Cardiac muscle cell (in vitro differentiated cells and primary cell): ENCODE results near the gene CPED1. TPM values are rescaled to one million over a fixed set of nuclear protein-coding genes. Genes with fewer than 3 reads are reported as not detected.

Experiments
- DNase-seq, 2 donors: peaks; one replicate each; pipeline versions ENCODE4 v3.0.0 to v3.0.0-alpha.2; 2010 to 2017; ENCODE audit warnings: low read depth in 1 of 2, low spot score in 1 of 2
- H3K27ac ChIP-seq: fragments of 200-600 bp; sonication (generic); 2 replicates; pipeline ENCODE4 v1.5.1; 2016
- H3K27me3 ChIP-seq: fragments of 200-600 bp; sonication (generic); 2 replicates; pipeline ENCODE4 v1.6.0; 2016; ENCODE audit warnings: control low read depth
- H3K36me3 ChIP-seq: fragments of 200-600 bp; sonication (generic); 2 replicates; pipeline ENCODE4 v1.5.1; 2016; ENCODE audit warnings: control low read depth
- H3K4me1 ChIP-seq: fragments of 200-600 bp; sonication (generic); 2 replicates; pipeline ENCODE4 v1.8.1; 2017; ENCODE audit warnings: low read depth, mild to moderate bottlenecking, mixed run types
- H3K4me3 ChIP-seq: fragments of 200-600 bp; sonication (generic); 2 replicates; pipeline ENCODE4 v1.5.1; 2016; ENCODE audit warnings: mild to moderate bottlenecking
- H3K9me3 ChIP-seq: fragments of 200-600 bp; sonication (generic); 2 replicates; pipeline ENCODE4 v1.5.1; 2017; ENCODE audit warnings: low read depth, mild to moderate bottlenecking, control low read depth
- polyA plus RNA-seq: library from polyadenylated mRNA; unstranded; fragments of >200 nt; fragmentation: Nextera tagmentation; extraction: Ambion mirVana; gene quantifications from 2 replicates; pipeline ENCODE4 v1.2.1, GENCODE V29; 2016
- total RNA-seq: library from RNA; depleted of rRNA; stranded (reverse); fragments of >200 nt; gene quantifications from 2 replicates; pipeline ENCODE4 v1.2.3, GENCODE V29; 2016
- TF ChIP-seq, protein P1 (sequence below): IDR thresholded peaks from 2 replicates; pipeline ENCODE4 v1.5.1; 2012; ENCODE audit warnings: low read depth, mild to moderate bottlenecking, low read length

CPED1 gene
- total and polyA plus RNA-seq, 2 experiments from 2014 or later: 0.67 to 3.2 TPM

DNA sequence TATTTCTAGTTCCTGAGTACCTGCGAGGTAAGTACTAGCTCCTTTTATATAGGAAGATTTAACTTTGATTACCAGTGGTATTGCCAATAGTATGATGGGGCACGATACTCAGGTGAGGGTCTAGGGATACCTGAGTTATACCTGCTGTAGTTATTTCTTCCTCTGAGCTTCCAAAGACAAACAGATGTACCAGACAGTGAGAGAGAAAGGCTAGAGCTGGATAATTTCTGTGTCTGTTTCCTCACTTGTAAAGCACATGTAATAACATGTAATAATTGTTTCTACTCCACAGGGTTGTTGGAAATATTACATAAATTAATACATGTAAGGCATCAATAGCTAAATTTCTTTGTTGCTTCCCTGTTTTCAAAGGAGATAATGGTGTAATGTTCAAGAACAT is 53.7 kb downstream of the CPED1 start:
- DNase-seq: no peak
- Histone ChIP-seq H3K4me1 (peaks cover 4% of the 10 kb centered on the region), H3K4me3 (no peak overlapping the region), H3K27ac (no peak overlapping the region), H3K36me3 (no peaks in the 10 kb centered on the region), H3K27me3 (no peaks in the 10 kb centered on the region), H3K9me3 (no peaks in the 10 kb centered on the region)
- TF ChIP-seq, protein P1, sequence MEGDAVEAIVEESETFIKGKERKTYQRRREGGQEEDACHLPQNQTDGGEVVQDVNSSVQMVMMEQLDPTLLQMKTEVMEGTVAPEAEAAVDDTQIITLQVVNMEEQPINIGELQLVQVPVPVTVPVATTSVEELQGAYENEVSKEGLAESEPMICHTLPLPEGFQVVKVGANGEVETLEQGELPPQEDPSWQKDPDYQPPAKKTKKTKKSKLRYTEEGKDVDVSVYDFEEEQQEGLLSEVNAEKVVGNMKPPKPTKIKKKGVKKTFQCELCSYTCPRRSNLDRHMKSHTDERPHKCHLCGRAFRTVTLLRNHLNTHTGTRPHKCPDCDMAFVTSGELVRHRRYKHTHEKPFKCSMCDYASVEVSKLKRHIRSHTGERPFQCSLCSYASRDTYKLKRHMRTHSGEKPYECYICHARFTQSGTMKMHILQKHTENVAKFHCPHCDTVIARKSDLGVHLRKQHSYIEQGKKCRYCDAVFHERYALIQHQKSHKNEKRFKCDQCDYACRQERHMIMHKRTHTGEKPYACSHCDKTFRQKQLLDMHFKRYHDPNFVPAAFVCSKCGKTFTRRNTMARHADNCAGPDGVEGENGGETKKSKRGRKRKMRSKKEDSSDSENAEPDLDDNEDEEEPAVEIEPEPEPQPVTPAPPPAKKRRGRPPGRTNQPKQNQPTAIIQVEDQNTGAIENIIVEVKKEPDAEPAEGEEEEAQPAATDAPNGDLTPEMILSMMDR: no peak

DNA sequence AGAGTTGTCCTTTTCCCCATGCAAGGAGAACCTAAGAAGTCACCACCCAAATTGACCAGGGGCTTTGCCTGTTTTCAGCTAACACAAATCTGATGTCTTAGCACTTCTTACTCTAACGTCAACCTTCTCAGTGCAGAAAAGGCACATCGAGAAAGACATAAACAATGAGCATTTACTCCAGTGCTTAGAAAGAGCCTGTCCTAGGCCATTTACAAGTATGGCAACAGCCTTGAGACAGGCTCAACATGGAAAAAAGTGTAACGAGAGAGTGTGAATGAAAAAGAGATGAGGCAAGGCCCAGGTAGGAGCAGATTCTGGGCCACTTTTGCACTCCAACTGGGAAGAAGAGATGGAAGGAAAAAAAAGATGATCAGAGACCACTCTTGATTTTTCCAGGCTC is 54.4 kb downstream of the CPED1 start:
- H3K27me3 ChIP-seq: no peaks in the 10 kb centered on the region
- no peaks in the 10 kb centered on the region for H3K36me3 ChIP-seq
- TF ChIP-seq, protein P1: no peak
- peaks cover 4% of the 10 kb centered on the region for H3K4me1 ChIP-seq
- H3K9me3 ChIP-seq: no peaks in the 10 kb centered on the region
- no peak overlapping the region for H3K27ac ChIP-seq
- no peak overlapping the region for H3K4me3 ChIP-seq
- no peak for DNase-seq

DNA sequence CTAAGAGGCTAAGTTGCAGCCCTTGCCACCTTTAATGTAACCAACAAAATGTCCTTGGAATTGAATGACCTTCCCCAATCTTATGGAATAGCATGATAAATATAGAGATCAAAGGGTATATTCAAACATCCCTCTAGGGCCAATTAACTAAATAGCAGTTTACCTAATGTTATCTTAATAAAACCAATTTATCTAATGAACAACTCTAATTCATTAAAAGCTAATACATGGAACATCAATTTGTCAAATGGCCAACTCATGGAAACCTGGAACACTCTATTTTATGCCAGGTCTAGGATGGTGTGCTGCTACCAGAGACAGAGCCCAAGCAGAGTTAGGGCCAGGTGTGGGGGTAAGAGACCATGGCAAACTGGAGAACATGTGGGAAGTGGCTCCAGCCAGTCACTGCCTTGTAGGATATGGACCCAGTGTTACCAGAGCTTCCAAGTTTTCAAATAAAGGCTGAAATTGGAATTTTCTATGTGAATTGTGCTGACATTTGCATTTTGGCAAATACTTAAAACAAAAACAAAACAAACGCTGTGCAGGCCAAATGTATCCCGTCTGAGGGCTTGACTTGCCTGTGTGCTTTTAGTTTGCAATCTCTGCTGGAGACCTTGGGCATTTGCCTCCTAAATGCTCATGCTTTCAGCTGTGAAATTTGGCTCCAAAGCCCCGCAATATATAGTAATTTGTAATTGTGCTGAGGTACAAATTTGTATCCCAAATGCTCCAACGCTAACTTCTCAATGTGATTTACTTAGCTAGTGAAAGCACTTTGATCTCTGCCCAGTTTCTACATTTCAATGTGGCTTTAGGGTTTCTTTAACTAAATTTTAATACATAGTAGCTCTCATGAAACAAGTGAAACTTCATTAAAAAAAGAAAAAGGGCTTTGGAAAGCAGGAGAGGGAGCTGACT is 55.1 kb downstream of the CPED1 start:
- TF ChIP-seq, protein P1: no peak
- H3K36me3 ChIP-seq: no peaks in the 10 kb centered on the region
- H3K9me3 ChIP-seq: no peaks in the 10 kb centered on the region

DNA sequence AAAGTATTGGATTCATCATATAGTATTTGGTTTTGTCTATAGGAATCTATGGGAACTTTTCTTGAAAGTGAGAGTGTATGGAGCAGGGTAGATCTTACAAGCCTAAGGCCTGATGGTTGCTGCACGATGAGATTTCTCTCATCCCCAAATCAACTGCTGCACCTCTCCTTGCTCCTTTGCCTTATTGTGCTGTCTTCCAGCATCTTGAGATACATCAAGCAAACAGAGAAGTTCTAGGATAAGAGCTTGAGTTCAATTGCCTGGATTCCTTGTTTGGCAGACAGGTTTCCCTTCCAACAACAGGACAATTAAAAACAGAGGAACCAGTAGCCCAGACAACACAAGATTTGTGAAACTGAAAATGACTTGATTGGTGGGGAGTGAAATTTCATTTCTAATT is 56.6 kb downstream of the CPED1 start:
- no peak for DNase-seq
- Histone ChIP-seq H3K9me3 (no peaks in the 10 kb centered on the region), H3K27ac (no peak overlapping the region), H3K27me3 (no peaks in the 10 kb centered on the region), H3K36me3 (no peaks in the 10 kb centered on the region), H3K4me3 (no peak overlapping the region), H3K4me1 (no peaks in the 10 kb centered on the region)
- TF ChIP-seq, protein P1: no peak

More for the DNA sequence above, 55.1 kb downstream of the CPED1 start:
- Histone ChIP-seq H3K4me1 (peaks cover 3% of the 10 kb centered on the region), H3K27me3 (no peaks in the 10 kb centered on the region), H3K27ac (no peak overlapping the region), H3K4me3 (no peak overlapping the region)
- no peak for DNase-seq

DNA sequence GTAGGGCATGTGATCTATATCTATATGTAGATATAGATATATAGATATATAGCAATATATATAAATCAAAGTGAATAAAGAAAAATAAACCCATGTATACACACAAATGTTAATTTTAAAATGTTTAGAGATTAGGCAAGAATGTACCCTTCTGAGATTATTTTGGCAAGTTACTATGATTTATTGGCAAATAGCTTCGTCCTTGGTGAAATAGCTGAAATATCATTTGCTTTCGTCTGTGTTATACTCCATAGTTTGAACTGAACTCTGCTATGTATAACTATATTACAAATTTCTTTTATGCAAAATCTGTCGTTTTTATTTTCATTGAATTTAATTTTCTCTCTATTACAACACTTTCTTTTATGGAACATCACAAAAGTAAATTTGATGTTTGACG is 57.5 kb downstream of the CPED1 start:
- Histone ChIP-seq H3K9me3 (no peaks in the 10 kb centered on the region), H3K4me1 (no peaks in the 10 kb centered on the region), H3K4me3 (no peak overlapping the region), H3K27me3 (no peaks in the 10 kb centered on the region), H3K36me3 (no peaks in the 10 kb centered on the region), H3K27ac (no peak overlapping the region)
- DNase-seq: no peak
- TF ChIP-seq, protein P1: no peak
